Subcutaneous adipose tissue (tissue), 4 donors: ENCODE data around the gene BPIFB3. TPM values are rescaled to one million over a fixed set of nuclear protein-coding genes. Genes with fewer than 3 reads are reported as not detected.

ENCODE experiments used
- CTCF ChIP-seq: fragments of 450-650 bp; IDR thresholded peaks from one replicate; pipeline ENCODE4 v1.5.1; 2016; ENCODE audit warnings: low read depth, mild to moderate bottlenecking, control low read depth, antibody characterized with exemption, moderate library complexity
- total RNA-seq, 4 donors: library from RNA; depleted of rRNA; stranded (reverse); fragments of >200 nt; gene quantifications; one replicate each; pipeline ENCODE4 v1.1.0, GENCODE V29; 2016

The BPIFB3 gene
- total RNA-seq, 4 donors from 2014 or later, result not detected

- TF ChIP-seq CTCF, result no peak
Observed at GRCh38 chr20:33019465-33020277, 34.0 kb upstream of the BPIFB3 start.

GRCh38 chr20:33020278-33021161, 33.2 kb upstream of the BPIFB3 start:
- TF ChIP-seq CTCF, result no peak

GRCh38 chr20:33021879-33022278, 31.8 kb upstream of the BPIFB3 start:
- no peak for TF ChIP-seq CTCF

GRCh38 chr20:33022289-33022688, 31.4 kb upstream of the BPIFB3 start:
- TF ChIP-seq CTCF, result no peak

- no peak for TF ChIP-seq CTCF
Observed at GRCh38 chr20:33022694-33023438, 30.8 kb upstream of the BPIFB3 start.

GRCh38 chr20:33023439-33024242, 30.1 kb upstream of the BPIFB3 start:
- TF ChIP-seq CTCF, result no peak
